GM12878 (cell line): ENCODE measurements around the gene CTSO.

Source experiments
- BACH1 ChIP-seq: fragments of 450-650 bp; IDR thresholded peaks from 2 replicates; pipeline ENCODE4 v1.6.1; 2017; ENCODE audit warnings: mild to moderate bottlenecking, borderline replicate concordance
- CBX5 ChIP-seq: sonication (generic); IDR thresholded peaks from 2 replicates; pipeline ENCODE4 v1.6.1; 2016; ENCODE audit warnings: low read depth, moderate library complexity, mild to moderate bottlenecking, inconsistent platforms
- CREM ChIP-seq: IDR thresholded peaks from 2 replicates; pipeline ENCODE4 v1.6.1; 2014; ENCODE audit warnings: antibody characterized with exemption, low read depth
- CTCF ChIP-seq, 3 experiments: IDR thresholded peaks in 2 of 3; conservative IDR thresholded peaks in 1 of 3; 2 replicates each; pipeline ENCODE4 v1.5.1; 2011; ENCODE audit warnings: low read depth in 3 of 3, low read length in 3 of 3, mild to moderate bottlenecking in 3 of 3, control low read depth in 2 of 3, moderate library complexity in 2 of 3, inconsistent platforms in 1 of 3, mixed read lengths in 1 of 3; ENCODE audit not compliant: control insufficient read depth in 2 of 3, insufficient read depth in 1 of 3; ENCODE audit errors: extremely low read depth in 1 of 3
- EZH2 ChIP-seq: IDR thresholded peaks from 2 replicates; pipeline ENCODE4 v1.6.1; 2012; ENCODE audit warnings: low read depth, mild to moderate bottlenecking, control low read depth, inconsistent platforms, low read length, borderline replicate concordance; ENCODE audit not compliant: control insufficient read depth
- RFX5 ChIP-seq: IDR thresholded peaks from 2 replicates; pipeline ENCODE4 v1.6.1; 2011; ENCODE audit warnings: low read depth, low read length, improper control_type of control experiment
- SMC3 ChIP-seq: IDR thresholded peaks from 2 replicates; pipeline ENCODE4 v1.6.1; 2011; ENCODE audit warnings: low read length, improper control_type of control experiment, borderline replicate concordance
- SP1 ChIP-seq: IDR thresholded peaks from one replicate; pipeline ENCODE4 v1.6.1; 2011; ENCODE audit warnings: low read depth, low read length
- STAT1 ChIP-seq: fragments of 450-650 bp; conservative IDR thresholded peaks from 2 replicates; pipeline ENCODE4 v1.6.1; 2014; ENCODE audit warnings: antibody characterized with exemption, mild to moderate bottlenecking
- TAF1 ChIP-seq: IDR thresholded peaks from 2 replicates; pipeline ENCODE4 v1.6.1; 2011; ENCODE audit warnings: mild to moderate bottlenecking, low read depth, low read length, borderline replicate concordance
- ZBTB33 ChIP-seq: fragments of 450-650 bp; IDR thresholded peaks from 2 replicates; pipeline ENCODE4 v1.6.1; 2017; ENCODE audit warnings: mild to moderate bottlenecking

- no peak for TF ChIP-seq TAF1
- no peak for TF ChIP-seq CTCF (IDR thresholded peaks at IDR 0.05 in 2 of 3, conservative IDR thresholded peaks at IDR 0.05 in 1 of 3; ENCODE audit: control insufficient read depth in 2 of 3, extremely low read depth in 1 of 3, insufficient read depth in 1 of 3, low read depth in 3 of 3, low read length in 3 of 3)
- TF ChIP-seq SMC3 = no peak
- TF ChIP-seq CBX5 = no peak
- TF ChIP-seq ZBTB33 = no peak
- TF ChIP-seq SP1 = no peak
- TF ChIP-seq EZH2 = no peak
- TF ChIP-seq CREM = no peak
- TF ChIP-seq RFX5 = no peak
- no peak for TF ChIP-seq BACH1
- TF ChIP-seq STAT1 = no peak
These were observed 46.8 kb upstream of the CTSO start for GRCh38 chr4:156000491-156000890.
